Measurements from ENCODE around the gene IGFN1.

DNA sequence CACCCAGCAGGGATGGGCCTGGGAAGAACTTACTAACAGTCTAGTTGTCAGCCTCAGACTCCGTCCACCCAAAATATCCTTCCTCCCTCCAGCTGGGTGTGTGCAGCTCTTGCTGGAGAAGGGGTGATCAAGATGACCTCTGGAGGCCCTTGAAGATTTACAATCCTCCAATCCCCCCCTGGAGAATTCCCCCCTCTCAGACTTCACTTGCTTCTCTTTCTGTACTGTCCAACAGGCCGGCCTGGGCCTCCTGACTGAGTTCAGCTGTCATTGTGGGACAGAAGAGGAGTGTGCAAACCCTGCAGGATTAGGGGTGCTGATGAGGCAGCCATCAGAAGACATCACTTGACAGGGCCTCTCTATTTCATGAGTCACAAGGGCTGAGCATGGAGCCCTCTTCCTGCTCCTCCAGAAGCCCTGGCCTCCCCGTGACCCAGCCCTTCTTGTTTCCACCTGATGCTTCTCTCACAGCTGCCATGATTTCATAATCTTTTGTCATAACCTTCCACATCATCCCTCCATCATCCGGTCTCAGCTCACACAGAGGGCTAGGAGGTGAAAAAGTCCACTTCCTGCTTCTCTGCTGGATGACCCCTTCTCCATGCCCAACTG lies 17.5 kb upstream of the IGFN1 start:
- TF ChIP-seq POLR2A (IDR thresholded peaks at IDR 0.05; ENCODE audit: low read depth, low read length), result no peak
- TF ChIP-seq POLR2AphosphoS5 (IDR thresholded peaks at IDR 0.05; ENCODE audit: low read depth, low read length), result no peak
